HG02973 (cell line): ENCODE data around the gene ZNF784.

ENCODE experiments used
- ATAC-seq: cut with Tn5 transposase; IDR thresholded peaks from one replicate; pipeline ENCODE4 v1.9.1; 2021; ENCODE audit warnings: moderate library complexity; ENCODE audit not compliant: unreplicated experiment

The ZNF784 gene

GRCh38 chr19:55624109-55625003, at the start of gene ZNF784:
TSS of gene ZNF784 (minus strand) at chr19:55624566. CDS start at chr19:55624561, 5 bp downstream.
- ATAC-seq, result no peak

- no peak for ATAC-seq
Observed at GRCh38 chr19:55673889-55674288, 49.5 kb upstream of the ZNF784 start.

- ATAC-seq, result no peak
Observed at GRCh38 chr19:55673465-55673864, 49.1 kb upstream of the ZNF784 start.

GRCh38 chr19:55672418-55672817, 48.1 kb upstream of the ZNF784 start:
- ATAC-seq, result no peak

- no peak for ATAC-seq
Observed at GRCh38 chr19:55671054-55671378, 46.6 kb upstream of the ZNF784 start.

- ATAC-seq, result no peak
Observed at GRCh38 chr19:55670280-55671053, 46.1 kb upstream of the ZNF784 start.

GRCh38 chr19:55669418-55670279, 45.3 kb upstream of the ZNF784 start:
- ATAC-seq, result no peak

GRCh38 chr19:55668603-55669348, 44.4 kb upstream of the ZNF784 start:
- no peak for ATAC-seq

- ATAC-seq, result no peak
Observed at GRCh38 chr19:55667958-55668357, 43.6 kb upstream of the ZNF784 start.

GRCh38 chr19:55667511-55667910, 43.1 kb upstream of the ZNF784 start:
- no peak for ATAC-seq

- ATAC-seq, result no peak
Observed at GRCh38 chr19:55667006-55667381, 42.6 kb upstream of the ZNF784 start.

- ATAC-seq, result no peak
Observed at GRCh38 chr19:55666343-55667005, 42.1 kb upstream of the ZNF784 start.

- ATAC-seq, result no peak
Observed at GRCh38 chr19:55663846-55664536, 39.6 kb upstream of the ZNF784 start.

GRCh38 chr19:55661826-55662225, 37.5 kb upstream of the ZNF784 start:
- ATAC-seq, result no peak

- ATAC-seq, result no peak
Observed at GRCh38 chr19:55660991-55661390, 36.6 kb upstream of the ZNF784 start.

GRCh38 chr19:55660404-55660803, 36.0 kb upstream of the ZNF784 start:
- no peak for ATAC-seq

- no peak for ATAC-seq
Observed at GRCh38 chr19:55659822-55660221, 35.5 kb upstream of the ZNF784 start.

GRCh38 chr19:55658846-55659459, 34.6 kb upstream of the ZNF784 start:
- no peak for ATAC-seq
